ENCODE measurements around the gene NDUFB11.

The NDUFB11 gene

GRCh38 chrX:47172971-47173792, 28.7 kb upstream of the NDUFB11 start:
- TF ChIP-seq ISL1 (CRISPR knock-in tag; IDR thresholded peaks at IDR 0.05) (no peak), CSDC2 (CRISPR knock-in tag; IDR thresholded peaks at IDR 0.05) (no peak), ZC3H10 (CRISPR knock-in tag; IDR thresholded peaks at IDR 0.05) (no peak), ZNF70 (CRISPR knock-in tag; IDR thresholded peaks at IDR 0.05) (no peak), ARNTL (CRISPR knock-in tag; IDR thresholded peaks at IDR 0.05; ENCODE audit: borderline replicate concordance, low read depth) (no peak), TSHZ2 (CRISPR knock-in tag; IDR thresholded peaks at IDR 0.05) (no peak), SNAI2 (CRISPR knock-in tag; IDR thresholded peaks at IDR 0.05) (no peak), POU6F1 (CRISPR knock-in tag; IDR thresholded peaks at IDR 0.05; ENCODE audit: borderline replicate concordance, low read depth) (no peak), ZFP30 (CRISPR knock-in tag; IDR thresholded peaks at IDR 0.05) (no peak), CSRNP3 (CRISPR knock-in tag; IDR thresholded peaks at IDR 0.05) (no peak), TCF4 (CRISPR knock-in tag; IDR thresholded peaks at IDR 0.05; ENCODE audit: borderline replicate concordance) (no peak), CREB5 (CRISPR knock-in tag; IDR thresholded peaks at IDR 0.05; ENCODE audit: low read depth) (no peak), ZFP3 (CRISPR knock-in tag; IDR thresholded peaks at IDR 0.05) (no peak), TOX (CRISPR knock-in tag; IDR thresholded peaks at IDR 0.05; ENCODE audit: borderline replicate concordance) (no peak)
- ATAC-seq: no peak

- ATAC-seq: no peak
- TF ChIP-seq RARB (CRISPR knock-in tag; IDR thresholded peaks at IDR 0.05) (no peak), TSHZ2 (CRISPR knock-in tag; IDR thresholded peaks at IDR 0.05) (no peak), CSRNP3 (CRISPR knock-in tag; IDR thresholded peaks at IDR 0.05) (no peak), PPARA (CRISPR knock-in tag; IDR thresholded peaks at IDR 0.05; ENCODE audit: borderline replicate concordance) (no peak), ZNF70 (CRISPR knock-in tag; IDR thresholded peaks at IDR 0.05) (no peak), ZNF8 (CRISPR knock-in tag; IDR thresholded peaks at IDR 0.05) (no peak), ARNTL (CRISPR knock-in tag; IDR thresholded peaks at IDR 0.05; ENCODE audit: borderline replicate concordance, low read depth) (no peak), SNAI2 (CRISPR knock-in tag; IDR thresholded peaks at IDR 0.05) (no peak), PATZ1 (CRISPR knock-in tag; IDR thresholded peaks at IDR 0.05; ENCODE audit: borderline replicate concordance) (no peak), ZNF565 (CRISPR knock-in tag; conservative IDR thresholded peaks at IDR 0.05; ENCODE audit: low read depth) (no peak), ZC3H10 (CRISPR knock-in tag; IDR thresholded peaks at IDR 0.05) (no peak), ZFP30 (CRISPR knock-in tag; IDR thresholded peaks at IDR 0.05) (no peak), POU6F1 (CRISPR knock-in tag; IDR thresholded peaks at IDR 0.05; ENCODE audit: borderline replicate concordance, low read depth) (no peak)
Measured at GRCh38 chrX:47172549-47172948, 28.0 kb upstream of the NDUFB11 start.

All from SK-N-SH treated with all-trans-retinoic acid at 6 μM for 48 hours (cell line).